Endothelial cell of umbilical vein (primary cell): ENCODE measurements around the gene LRCH1. TPM values are rescaled to one million over a fixed set of nuclear protein-coding genes. Genes with fewer than 3 reads are reported as not detected.
A peak's percentile ranks its signal among the peaks of the same experiment; 100 is the strongest.

Experiments
- BruUV-seq: library from RNA; stranded (reverse); fragments of 400-500 nt; replicated peaks from 2 replicates; lab custom pipeline; 2021; lab: Mats Ljungman, UMichigan
- CTCF ChIA-PET: fragments of 300-600, 350-600 bp; sonication (Branson Sonifier 250); formaldehyde crosslinking; loops from one replicate; lab custom pipeline; 2021; ENCODE audit warnings: antibody characterized with exemption, inconsistent platforms; lab: Charles Lee
- POLR2A ChIA-PET: fragments of 300-600, 350-600 bp; sonication (Branson Sonifier 250); formaldehyde crosslinking; loops from one replicate; lab custom pipeline; 2021; ENCODE audit warnings: antibody characterized with exemption, inconsistent platforms; lab: Charles Lee
- DNase-seq: peaks from one replicate; pipeline ENCODE4 v3.0.0-alpha.2; 2011; ENCODE audit warnings: low read depth, low spot score
- FAIRE-seq: peaks from 2 replicates; lab custom pipeline; 2011; peaks lifted over from hg19 to GRCh38; lab: Jason Lieb, UNC
- H2AFZ ChIP-seq: 2 replicates; pipeline ENCODE4 v1.6.0; 2012; ENCODE audit warnings: low read depth, low read length, control low read depth, inconsistent platforms
- H3K27ac ChIP-seq: 2 replicates; pipeline ENCODE4 v1.5.1; 2011; ENCODE audit warnings: low read depth, mild to moderate bottlenecking, control low read depth, low read length, moderate library complexity; ENCODE audit not compliant: insufficient read depth
- H3K27me3 ChIP-seq, 2 experiments: 2 replicates each; pipeline versions ENCODE4 v1.6.0 to v1.6.1; 2011; ENCODE audit warnings: low read length in 2 of 2, mixed read lengths in 1 of 2; ENCODE audit not compliant: control insufficient read depth in 2 of 2, insufficient read depth in 2 of 2
- H3K36me3 ChIP-seq, 2 experiments: 2 replicates in 1 of 2; 3 replicates in 1 of 2; pipeline ENCODE4 v1.5.1; 2011; ENCODE audit warnings: low read length in 2 of 2, mild to moderate bottlenecking in 1 of 2, moderate library complexity in 1 of 2; ENCODE audit not compliant: control insufficient read depth in 2 of 2, insufficient read depth in 2 of 2; ENCODE audit errors: extremely low read depth in 1 of 2
- H3K4me1 ChIP-seq: 3 replicates; pipeline ENCODE4 v1.5.1; 2011; ENCODE audit warnings: mild to moderate bottlenecking, low read length; ENCODE audit not compliant: control insufficient read depth, insufficient read depth; ENCODE audit errors: extremely low read depth
- H3K4me2 ChIP-seq: 2 replicates; pipeline ENCODE4 v1.6.1; 2011; ENCODE audit warnings: low read length, control low read depth, mixed read lengths; ENCODE audit not compliant: insufficient read depth
- H3K4me3 ChIP-seq, 3 experiments: fragments of 200-600 bp in 1 of 3; sonication (generic), shearing (Covaris generic) in 1 of 3; replicated peaks in 1 of 3; 2 replicates each; pipeline ENCODE4 v1.5.1; 2011 to 2016; ENCODE audit warnings: control low read depth in 3 of 3, low read length in 3 of 3, mild to moderate bottlenecking in 2 of 3, inconsistent platforms in 1 of 3, low read depth in 1 of 3, moderate library complexity in 1 of 3; ENCODE audit not compliant: insufficient read depth in 1 of 3
- H3K79me2 ChIP-seq: 2 replicates; pipeline ENCODE4 v1.6.0; 2012; ENCODE audit warnings: low read length, inconsistent platforms; ENCODE audit not compliant: control insufficient read depth, insufficient read depth
- H3K9ac ChIP-seq: replicated peaks from 2 replicates; pipeline ENCODE3; 2011; ENCODE audit warnings: low read length, control low read depth; ENCODE audit not compliant: insufficient read depth; ENCODE audit errors: extremely low read depth
- H3K9me1 ChIP-seq: replicated peaks from 3 replicates; pipeline ENCODE4 v1.6.0; 2011; ENCODE audit warnings: mild to moderate bottlenecking, low read length; ENCODE audit not compliant: control insufficient read depth, insufficient read depth; ENCODE audit errors: extremely low read depth
- H3K9me3 ChIP-seq: replicated peaks from 2 replicates; pipeline ENCODE4 v1.5.1; 2012; ENCODE audit warnings: low read length, inconsistent platforms; ENCODE audit not compliant: control insufficient read depth, insufficient read depth
- H4K20me1 ChIP-seq: replicated peaks from 2 replicates; pipeline ENCODE3; 2011; ENCODE audit warnings: mild to moderate bottlenecking, low read length; ENCODE audit not compliant: control insufficient read depth, insufficient read depth; ENCODE audit errors: extremely low read depth
- EZH2 ChIP-seq: IDR thresholded peaks from 2 replicates; pipeline ENCODE4 v1.6.1; 2012; ENCODE audit warnings: borderline replicate concordance, low read depth, mild to moderate bottlenecking, moderate library complexity, low read length, inconsistent platforms; ENCODE audit not compliant: severe bottlenecking
- FOS ChIP-seq: IDR thresholded peaks from 2 replicates; pipeline ENCODE4 v1.6.1; 2011; ENCODE audit warnings: mild to moderate bottlenecking, low read length, moderate library complexity, borderline replicate concordance; ENCODE audit not compliant: insufficient read depth
- GATA2 ChIP-seq: IDR thresholded peaks from 2 replicates; pipeline ENCODE4 v1.7.0; 2011; ENCODE audit warnings: low read depth, mild to moderate bottlenecking, moderate library complexity, mixed read lengths, low read length; ENCODE audit not compliant: insufficient read length, insufficient read depth
- JUN ChIP-seq: IDR thresholded peaks from 2 replicates; pipeline ENCODE4 v1.6.1; 2011; ENCODE audit warnings: borderline replicate concordance, low read depth; ENCODE audit not compliant: insufficient read length, insufficient read depth
- MYC ChIP-seq: IDR thresholded peaks from one replicate; pipeline ENCODE4 v1.6.1; 2011; ENCODE audit warnings: mild to moderate bottlenecking, low read depth, low read length
- POLR2A ChIP-seq: IDR thresholded peaks from 2 replicates; pipeline ENCODE4 v1.6.1; 2012; ENCODE audit warnings: low read depth, mild to moderate bottlenecking, control low read depth, low read length
- POLR2AphosphoS5 ChIP-seq: IDR thresholded peaks from 2 replicates; pipeline ENCODE4 v1.6.1; 2012; ENCODE audit warnings: low read depth, mild to moderate bottlenecking, control low read depth, low read length, moderate library complexity; ENCODE audit not compliant: insufficient read depth
- dilution Hi-C: fragments of 300-500 bp; cut with MboI; formaldehyde crosslinking; loops from one replicate; pipeline ENCODE4 v1.15.0; 2019; ENCODE audit warnings: low sequenced_read_pairs; ENCODE audit not compliant: extremely low pct_ligation_motif_present
- intact Hi-C: fragments of 100-400 bp; cut with micrococcal nuclease; formaldehyde crosslinking; loops from one replicate; pipeline ENCODE4 v1.10.0; 2022
- polyA plus RNA-seq, 4 experiments: library from polyadenylated mRNA; depleted of rRNA in 3 of 4; stranded (reverse) in 3 of 4; unstranded in 1 of 4; fragments of >200 nt; gene quantifications; 2 replicates each; pipeline versions ENCODE4 v1.2.1 to v1.2.3, GENCODE V29; 2011 to 2012; ENCODE audit warnings: missing spikeins in 1 of 4
- total RNA-seq: library from RNA; stranded (reverse); gene quantifications from 2 replicates; pipeline ENCODE4 v1.2.3, GENCODE V29; 2021
- TF ChIP-seq, protein P1 (sequence below): IDR thresholded peaks from 2 replicates; pipeline ENCODE4 v1.6.1; 2011; ENCODE audit not compliant: insufficient read depth, insufficient read length
- TF ChIP-seq, protein P2 (sequence below), 2 donors: IDR thresholded peaks; 1 replicate in 1 of 2; 2 replicates in 1 of 2; pipeline ENCODE4 v1.5.1; 2011; ENCODE audit warnings: low read length in 2 of 2, mild to moderate bottlenecking in 2 of 2, moderate library complexity in 2 of 2, control low read depth in 1 of 2, inconsistent platforms in 1 of 2, low read depth in 1 of 2; ENCODE audit not compliant: insufficient read depth in 1 of 2; ENCODE audit errors: extremely low read depth in 1 of 2

LRCH1 gene
- total and polyA plus RNA-seq, 2 donors (not counting 3 experiments of a cell fraction or from before 2014, with no cell fraction given) = 5.4 to 16.5 TPM

DNA sequence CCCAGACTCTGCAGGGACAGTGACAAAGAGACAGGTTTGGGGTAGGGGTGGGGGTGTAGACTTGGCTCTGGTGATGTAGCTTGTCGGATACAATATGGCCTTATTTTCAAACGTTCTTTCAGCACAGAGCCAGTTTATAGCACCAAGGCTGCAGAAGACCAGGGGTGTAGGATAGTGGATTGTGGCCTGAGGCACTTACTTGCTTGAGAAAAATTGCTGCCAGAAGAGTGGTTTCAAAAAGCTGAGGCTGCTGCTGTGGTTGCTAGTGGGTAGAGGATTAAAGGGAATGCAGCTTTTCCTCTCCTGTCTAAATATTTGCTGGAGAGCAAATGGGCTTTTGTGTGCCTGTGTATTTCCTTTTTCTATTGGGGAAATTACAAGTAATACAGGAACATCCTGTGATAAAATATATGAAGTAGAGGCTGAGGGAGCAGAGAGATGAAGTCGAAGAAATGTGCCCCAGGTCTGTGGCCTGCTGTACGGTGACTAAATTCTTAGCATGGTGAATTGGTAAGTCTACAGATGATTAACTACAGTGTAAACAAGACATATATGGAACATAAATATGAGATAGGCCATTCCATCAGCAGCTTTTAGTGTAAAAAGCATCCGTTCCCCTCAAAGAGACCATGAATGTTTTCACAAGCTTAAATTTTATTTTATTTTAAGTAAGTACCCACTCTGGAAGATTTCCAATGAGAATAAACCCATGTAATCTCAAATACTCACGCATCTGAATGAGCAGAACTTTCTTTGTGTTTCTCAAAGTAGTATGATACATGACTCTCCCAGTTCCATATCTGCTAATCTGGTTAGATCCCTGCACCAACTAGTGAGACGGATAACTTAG, 112.9 kb downstream of the LRCH1 start:
- no peak overlapping the region for H3K9ac ChIP-seq
- POLR2A ChIA-PET = no interaction called here
- TF ChIP-seq GATA2 (peak; percentile 26), POLR2AphosphoS5 (no peak)
- H3K9me3 ChIP-seq = no peaks in the 10 kb centered on the region
- peaks cover 51% of the 10 kb centered on the region for H3K4me1 ChIP-seq
- no TSS peak for BruUV-seq
- FAIRE-seq = no peak
- peaks cover 15% of the 10 kb centered on the region for H3K79me2 ChIP-seq
- H3K27me3 ChIP-seq = no peaks in the 10 kb centered on the region
- peak overlapping the region; percentile 34 for H3K27ac ChIP-seq
- no peaks in the 10 kb centered on the region for H4K20me1 ChIP-seq
- H3K4me3 ChIP-seq = no peak overlapping the region
- H2AFZ ChIP-seq = no peak overlapping the region
- dilution Hi-C loops (no loop called here), intact Hi-C loops (no loop called here)
- no peaks in the 10 kb centered on the region for H3K9me1 ChIP-seq
- CTCF ChIA-PET = interaction anchor here (0.6 to 1.4 kb wide), 4 partner anchors 9 to 114 kb away, joined by 3 to 6 read pairs (median 3); no protein-coding TSS in a partner anchor
- no peaks in the 10 kb centered on the region for H3K36me3 ChIP-seq
- peak; percentile 60 for DNase-seq
- peak overlapping the region; percentile 46 for H3K4me2 ChIP-seq

DNA sequence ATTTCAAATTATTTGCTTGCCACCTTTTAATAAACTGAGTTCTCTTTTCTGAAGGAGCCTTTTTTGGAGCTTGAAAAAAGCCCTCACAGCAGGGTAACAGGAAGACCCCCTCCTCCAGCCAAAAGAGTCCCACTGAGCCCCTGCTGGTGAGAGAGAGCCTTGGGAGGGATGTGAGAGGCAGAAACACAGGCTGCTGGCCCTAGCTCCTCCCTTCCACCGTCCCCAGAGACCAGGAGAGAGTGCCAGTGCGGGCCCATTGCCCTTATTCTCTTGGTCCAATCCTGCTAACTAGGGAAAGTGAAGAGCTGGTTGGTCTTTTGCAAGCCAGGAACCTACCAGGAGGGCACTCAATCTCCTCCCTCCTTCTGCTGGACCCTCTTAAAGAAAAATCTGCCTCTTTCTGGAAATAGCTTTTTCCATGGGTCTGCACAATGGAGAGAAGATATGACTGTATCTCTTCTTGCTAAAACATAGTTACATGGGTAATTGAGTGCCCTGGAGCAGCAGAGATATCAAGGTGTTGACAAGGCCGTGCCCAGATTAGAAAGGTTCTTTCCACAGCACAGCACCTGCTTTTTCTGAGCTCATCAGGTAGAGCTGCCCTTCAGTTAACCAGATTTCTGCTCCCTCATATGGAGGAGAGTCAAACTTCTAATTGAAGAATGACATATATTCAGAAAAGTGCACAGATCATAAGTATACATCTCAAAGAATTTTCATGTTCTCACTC, 113.9 kb downstream of the LRCH1 start:
- no peak for DNase-seq
- Histone ChIP-seq H3K9me1 (no peaks in the 10 kb centered on the region), H3K79me2 (peaks cover 11% of the 10 kb centered on the region), H4K20me1 (no peaks in the 10 kb centered on the region), H2AFZ (no peak overlapping the region), H3K27ac (no peak overlapping the region), H3K4me1 (peaks cover 51% of the 10 kb centered on the region), H3K9ac (no peak overlapping the region), H3K4me2 (no peak overlapping the region), H3K9me3 (no peaks in the 10 kb centered on the region), H3K4me3 (no peak overlapping the region), H3K27me3 (no peaks in the 10 kb centered on the region), H3K36me3 (no peaks in the 10 kb centered on the region)
- no TSS peak for BruUV-seq
- TF ChIP-seq JUN (no peak), GATA2 (no peak), FOS (no peak), POLR2A (no peak), POLR2AphosphoS5 (no peak), EZH2 (no peak), MYC (no peak)
- TF ChIP-seq, protein P1, sequence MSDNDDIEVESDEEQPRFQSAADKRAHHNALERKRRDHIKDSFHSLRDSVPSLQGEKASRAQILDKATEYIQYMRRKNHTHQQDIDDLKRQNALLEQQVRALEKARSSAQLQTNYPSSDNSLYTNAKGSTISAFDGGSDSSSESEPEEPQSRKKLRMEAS = no peak
- TF ChIP-seq, protein P2, sequence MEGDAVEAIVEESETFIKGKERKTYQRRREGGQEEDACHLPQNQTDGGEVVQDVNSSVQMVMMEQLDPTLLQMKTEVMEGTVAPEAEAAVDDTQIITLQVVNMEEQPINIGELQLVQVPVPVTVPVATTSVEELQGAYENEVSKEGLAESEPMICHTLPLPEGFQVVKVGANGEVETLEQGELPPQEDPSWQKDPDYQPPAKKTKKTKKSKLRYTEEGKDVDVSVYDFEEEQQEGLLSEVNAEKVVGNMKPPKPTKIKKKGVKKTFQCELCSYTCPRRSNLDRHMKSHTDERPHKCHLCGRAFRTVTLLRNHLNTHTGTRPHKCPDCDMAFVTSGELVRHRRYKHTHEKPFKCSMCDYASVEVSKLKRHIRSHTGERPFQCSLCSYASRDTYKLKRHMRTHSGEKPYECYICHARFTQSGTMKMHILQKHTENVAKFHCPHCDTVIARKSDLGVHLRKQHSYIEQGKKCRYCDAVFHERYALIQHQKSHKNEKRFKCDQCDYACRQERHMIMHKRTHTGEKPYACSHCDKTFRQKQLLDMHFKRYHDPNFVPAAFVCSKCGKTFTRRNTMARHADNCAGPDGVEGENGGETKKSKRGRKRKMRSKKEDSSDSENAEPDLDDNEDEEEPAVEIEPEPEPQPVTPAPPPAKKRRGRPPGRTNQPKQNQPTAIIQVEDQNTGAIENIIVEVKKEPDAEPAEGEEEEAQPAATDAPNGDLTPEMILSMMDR (IDR thresholded peaks at IDR 0.05; ENCODE audit: extremely low read depth in 1 of 2, insufficient read depth in 1 of 2, low read depth in 1 of 2, low read length in 2 of 2) = no peak
- FAIRE-seq = no peak
- dilution Hi-C loops (no loop called here), intact Hi-C loops (no loop called here)
- ChIA-PET CTCF (no interaction called here), POLR2A (no interaction called here)
